Measurements from ENCODE around the gene RNF223. TPM values are rescaled to one million over a fixed set of nuclear protein-coding genes. Genes with fewer than 3 reads are reported as not detected.

Gene RNF223
- total RNA-seq, 5 donors from 2014 or later (not counting 1 experiment from before 2014, with no cell fraction given), result not detected

- no peaks in the 10 kb centered on the region for H3K27me3 Mint-ChIP-seq
- Histone ChIP-seq H3K4me1 (ENCODE audit: control insufficient read depth in 1 of 2, extremely low read depth in 1 of 2, insufficient read depth in 2 of 2, low read length in 2 of 2) (no peaks in the 10 kb centered on the region), H3K27ac (ENCODE audit: low read length) (no peak overlapping the region), H3K4me3 (ENCODE audit: control insufficient read depth in 1 of 2, extremely low read depth in 1 of 2, low read length in 1 of 2) (no peak overlapping the region), H3K27me3 (replicated peaks in 1 of 2; ENCODE audit: control insufficient read depth in 2 of 2, extremely low read depth in 1 of 2, insufficient read depth in 2 of 2, low read length in 1 of 2) (no peaks in the 10 kb centered on the region), H3K36me3 (ENCODE audit: control insufficient read depth in 2 of 2, extremely low read depth in 1 of 2, insufficient read depth in 1 of 2, low read length in 1 of 2) (no peaks in the 10 kb centered on the region), H3K9me3 (no peaks in the 10 kb centered on the region)
- ATAC-seq (replicated peaks in 1 of 4) (no peak), DNase-seq (no peak)
- WGBS (ENCODE audit: insufficient coverage), result 93% methylated on average over 25 of the region's 26 CpGs
- no peak overlapping the region for H3K4me3 Mint-ChIP-seq
- CTCF ChIA-PET, result no interaction called here
- POLR2A ChIA-PET, result no interaction called here
- no peaks in the 10 kb centered on the region for H3K4me1 Mint-ChIP-seq
- no peaks in the 10 kb centered on the region for H3K36me3 Mint-ChIP-seq
- no peaks in the 10 kb centered on the region for H3K9me3 Mint-ChIP-seq
- no peak overlapping the region for H3K27ac Mint-ChIP-seq
These were observed 27.3 kb downstream of the RNF223 start for GRCh38 chr1:1046767-1047166.

- H3K4me3 Mint-ChIP-seq, result no peak overlapping the region
- Histone ChIP-seq H3K36me3 (ENCODE audit: control insufficient read depth in 2 of 2, extremely low read depth in 1 of 2, insufficient read depth in 1 of 2, low read length in 1 of 2) (no peaks in the 10 kb centered on the region), H3K4me1 (ENCODE audit: control insufficient read depth in 1 of 2, extremely low read depth in 1 of 2, insufficient read depth in 2 of 2, low read length in 2 of 2) (no peaks in the 10 kb centered on the region), H3K27ac (ENCODE audit: low read length) (no peak overlapping the region), H3K27me3 (replicated peaks in 1 of 2; ENCODE audit: control insufficient read depth in 2 of 2, extremely low read depth in 1 of 2, insufficient read depth in 2 of 2, low read length in 1 of 2) (no peaks in the 10 kb centered on the region), H3K4me3 (ENCODE audit: control insufficient read depth in 1 of 2, extremely low read depth in 1 of 2, low read length in 1 of 2) (no peak overlapping the region), H3K9me3 (no peaks in the 10 kb centered on the region)
- no peaks in the 10 kb centered on the region for H3K27me3 Mint-ChIP-seq
- H3K9me3 Mint-ChIP-seq, result no peaks in the 10 kb centered on the region
- no peak for DNase-seq
- H3K4me1 Mint-ChIP-seq, result no peaks in the 10 kb centered on the region
- H3K36me3 Mint-ChIP-seq, result no peaks in the 10 kb centered on the region
- ATAC-seq (replicated peaks in 1 of 4), result no peak
- WGBS (ENCODE audit: insufficient coverage), result 94% methylated on average over 20 of the region's 20 CpGs
- no peak overlapping the region for H3K27ac Mint-ChIP-seq
- CTCF ChIA-PET, result no interaction called here
- POLR2A ChIA-PET, result no interaction called here
These were observed 27.9 kb downstream of the RNF223 start for GRCh38 chr1:1046243-1046642.

GRCh38 chr1:1045129-1045528, 29.0 kb downstream of the RNF223 start:
- Histone ChIP-seq H3K4me3 (ENCODE audit: control insufficient read depth in 1 of 2, extremely low read depth in 1 of 2, low read length in 1 of 2) (no peak overlapping the region), H3K36me3 (ENCODE audit: control insufficient read depth in 2 of 2, extremely low read depth in 1 of 2, insufficient read depth in 1 of 2, low read length in 1 of 2) (no peaks in the 10 kb centered on the region), H3K4me1 (ENCODE audit: control insufficient read depth in 1 of 2, extremely low read depth in 1 of 2, insufficient read depth in 2 of 2, low read length in 2 of 2) (peaks cover 0 to 5% of the 10 kb centered on the region in 2 experiments), H3K9me3 (no peaks in the 10 kb centered on the region), H3K27me3 (replicated peaks in 1 of 2; ENCODE audit: control insufficient read depth in 2 of 2, extremely low read depth in 1 of 2, insufficient read depth in 2 of 2, low read length in 1 of 2) (no peaks in the 10 kb centered on the region), H3K27ac (ENCODE audit: low read length) (no peak overlapping the region)
- 94% methylated on average over 20 of the region's 23 CpGs for WGBS (ENCODE audit: insufficient coverage)
- H3K36me3 Mint-ChIP-seq, result no peaks in the 10 kb centered on the region
- ATAC-seq (replicated peaks in 1 of 4) (no peak), DNase-seq (no peak)
- ChIA-PET POLR2A (no interaction called here), CTCF (no interaction called here)
- H3K4me1 Mint-ChIP-seq, result peaks cover 0 to 1% (median 0%) of the 10 kb centered on the region in 3 donors
- no peak overlapping the region for H3K27ac Mint-ChIP-seq
- no peak overlapping the region for H3K4me3 Mint-ChIP-seq
- H3K9me3 Mint-ChIP-seq, result no peaks in the 10 kb centered on the region
- no peaks in the 10 kb centered on the region for H3K27me3 Mint-ChIP-seq

GRCh38 chr1:1044455-1045078, 29.5 kb downstream of the RNF223 start:
- peaks cover 0 to 5% of the 10 kb centered on the region in 2 experiments for H3K27me3 ChIP-seq (replicated peaks in 1 of 2; ENCODE audit: control insufficient read depth in 2 of 2, extremely low read depth in 1 of 2, insufficient read depth in 2 of 2, low read length in 1 of 2)
- no peak overlapping the region for H3K27ac Mint-ChIP-seq
- no peak overlapping the region for H3K4me3 Mint-ChIP-seq
- 88% methylated on average over 30 of the region's 34 CpGs for WGBS (ENCODE audit: insufficient coverage)
- CTCF ChIA-PET, result no interaction called here
- H3K36me3 ChIP-seq (ENCODE audit: control insufficient read depth in 2 of 2, extremely low read depth in 1 of 2, insufficient read depth in 1 of 2, low read length in 1 of 2), result no peaks in the 10 kb centered on the region
- H3K4me1 ChIP-seq (ENCODE audit: control insufficient read depth in 1 of 2, extremely low read depth in 1 of 2, insufficient read depth in 2 of 2, low read length in 2 of 2), result peaks cover 0 to 11% of the 10 kb centered on the region in 2 experiments
- POLR2A ChIA-PET, result no interaction called here
- DNase-seq (no peak), ATAC-seq (replicated peaks in 1 of 4) (no peak)
- no peak overlapping the region for H3K4me3 ChIP-seq (ENCODE audit: control insufficient read depth in 1 of 2, extremely low read depth in 1 of 2, low read length in 1 of 2)
- no peaks in the 10 kb centered on the region for H3K9me3 Mint-ChIP-seq
- no peak overlapping the region for H3K27ac ChIP-seq (ENCODE audit: low read length)
- no peaks in the 10 kb centered on the region for H3K36me3 Mint-ChIP-seq
- H3K27me3 Mint-ChIP-seq, result no peaks in the 10 kb centered on the region
- H3K4me1 Mint-ChIP-seq, result peaks cover 3 to 5% (median 3%) of the 10 kb centered on the region in 3 donors
- H3K9me3 ChIP-seq, result no peaks in the 10 kb centered on the region

GRCh38 chr1:1043921-1044320, 30.2 kb downstream of the RNF223 start:
- no peaks in the 10 kb centered on the region for H3K36me3 Mint-ChIP-seq
- 96% methylated on average over 32 of the region's 33 CpGs for WGBS (ENCODE audit: insufficient coverage)

GRCh38 chr1:1043411-1043810, 30.7 kb downstream of the RNF223 start:
- POLR2A ChIA-PET, result no interaction called here
- no peak for DNase-seq

More at GRCh38 chr1:1043921-1044320, 30.2 kb downstream of the RNF223 start:
- no peaks in the 10 kb centered on the region for H3K9me3 Mint-ChIP-seq
- Histone ChIP-seq H3K27me3 (replicated peaks in 1 of 2; ENCODE audit: control insufficient read depth in 2 of 2, extremely low read depth in 1 of 2, insufficient read depth in 2 of 2, low read length in 1 of 2) (peaks cover 0 to 12% of the 10 kb centered on the region in 2 experiments), H3K4me3 (ENCODE audit: control insufficient read depth in 1 of 2, extremely low read depth in 1 of 2, low read length in 1 of 2) (no peak overlapping the region), H3K36me3 (ENCODE audit: control insufficient read depth in 2 of 2, extremely low read depth in 1 of 2, insufficient read depth in 1 of 2, low read length in 1 of 2) (no peaks in the 10 kb centered on the region), H3K4me1 (ENCODE audit: control insufficient read depth in 1 of 2, extremely low read depth in 1 of 2, insufficient read depth in 2 of 2, low read length in 2 of 2) (peaks cover 0 to 17% of the 10 kb centered on the region in 2 experiments), H3K9me3 (no peaks in the 10 kb centered on the region), H3K27ac (ENCODE audit: low read length) (no peak overlapping the region)
- H3K27ac Mint-ChIP-seq, result no peak overlapping the region
- ATAC-seq (replicated peaks in 1 of 4), result no peak
- CTCF ChIA-PET, result no interaction called here
- H3K4me3 Mint-ChIP-seq, result no peak overlapping the region
- no peak for DNase-seq
- H3K27me3 Mint-ChIP-seq, result no peaks in the 10 kb centered on the region
- POLR2A ChIA-PET, result no interaction called here
- peaks cover 8 to 11% (median 10%) of the 10 kb centered on the region in 3 donors for H3K4me1 Mint-ChIP-seq

More at GRCh38 chr1:1043411-1043810, 30.7 kb downstream of the RNF223 start:
- peaks cover 0 to 21% of the 10 kb centered on the region in 2 experiments for H3K4me1 ChIP-seq (ENCODE audit: control insufficient read depth in 1 of 2, extremely low read depth in 1 of 2, insufficient read depth in 2 of 2, low read length in 2 of 2)
- Mint-ChIP-seq H3K27me3 (peaks cover 4 to 5% of the 10 kb centered on the region in 2 donors), H3K4me3 (no peak overlapping the region), H3K36me3 (no peaks in the 10 kb centered on the region), H3K9me3 (no peaks in the 10 kb centered on the region), H3K4me1 (peaks cover 11 to 16% (median 15%) of the 10 kb centered on the region in 3 donors), H3K27ac (no peak overlapping the region)
- H3K9me3 ChIP-seq, result no peaks in the 10 kb centered on the region
- H3K27ac ChIP-seq (ENCODE audit: low read length), result no peak overlapping the region
- CTCF ChIA-PET, result no interaction called here
- no peak overlapping the region for H3K4me3 ChIP-seq (ENCODE audit: control insufficient read depth in 1 of 2, extremely low read depth in 1 of 2, low read length in 1 of 2)
- H3K36me3 ChIP-seq (ENCODE audit: control insufficient read depth in 2 of 2, extremely low read depth in 1 of 2, insufficient read depth in 1 of 2, low read length in 1 of 2), result no peaks in the 10 kb centered on the region
- 93% methylated on average over 19 of the region's 27 CpGs for WGBS (ENCODE audit: insufficient coverage)
- no peak for ATAC-seq (replicated peaks in 1 of 4)
- peaks cover 0 to 17% of the 10 kb centered on the region in 2 experiments for H3K27me3 ChIP-seq (replicated peaks in 1 of 2; ENCODE audit: control insufficient read depth in 2 of 2, extremely low read depth in 1 of 2, insufficient read depth in 2 of 2, low read length in 1 of 2)

Data from T-cell (primary cell).